Cardiac fibroblast (primary cell): ENCODE data around the gene NGFR.

Experiments used
- DNase-seq, 2 donors: peaks; one replicate each; pipeline versions ENCODE4 v3.0.0 to v3.0.0-alpha.2; 2010; ENCODE audit warnings: low read depth in 2 of 2
- H3K4me3 ChIP-seq, 2 donors: replicated peaks in 1 of 2; 1 replicate in 1 of 2; 2 replicates in 1 of 2; pipeline ENCODE4 v1.5.1; 2011; ENCODE audit warnings: low read depth in 2 of 2, low read length in 2 of 2, mild to moderate bottlenecking in 2 of 2, moderate library complexity in 1 of 2
- TF ChIP-seq, protein P1 (sequence below): IDR thresholded peaks from one replicate; pipeline ENCODE4 v1.5.1; 2011; ENCODE audit warnings: low read depth, mild to moderate bottlenecking, low read length, inconsistent platforms

Gene NGFR

DNA sequence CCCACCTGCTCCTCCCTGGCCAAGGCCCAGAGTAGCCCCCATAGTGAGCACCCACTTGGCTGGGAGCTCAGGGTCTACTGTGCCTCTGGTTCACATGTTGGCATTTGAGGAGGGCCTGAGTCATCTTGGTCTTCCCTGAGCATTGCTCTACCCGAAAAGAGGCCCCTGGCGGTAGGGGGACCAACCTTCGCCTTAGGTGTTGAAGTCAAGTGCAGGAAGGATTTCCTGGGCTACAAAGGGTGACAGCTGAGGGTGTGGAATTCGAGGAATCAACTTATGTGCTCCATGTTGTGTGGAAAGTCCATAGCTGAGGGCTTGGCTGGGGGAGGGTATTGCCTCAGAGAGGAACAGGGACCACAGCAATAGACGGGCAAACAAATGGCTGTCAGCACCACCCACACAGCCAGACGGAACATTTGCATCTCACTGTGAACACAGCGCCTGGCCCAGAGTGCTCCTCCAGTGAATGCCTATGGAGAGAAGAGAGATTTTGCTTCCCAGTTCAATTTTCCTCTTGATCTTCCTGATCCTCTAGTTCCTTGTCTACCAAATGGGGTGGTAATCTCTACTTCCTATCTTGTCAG lies 35.6 kb upstream of the NGFR start:
- no peak for DNase-seq

DNA sequence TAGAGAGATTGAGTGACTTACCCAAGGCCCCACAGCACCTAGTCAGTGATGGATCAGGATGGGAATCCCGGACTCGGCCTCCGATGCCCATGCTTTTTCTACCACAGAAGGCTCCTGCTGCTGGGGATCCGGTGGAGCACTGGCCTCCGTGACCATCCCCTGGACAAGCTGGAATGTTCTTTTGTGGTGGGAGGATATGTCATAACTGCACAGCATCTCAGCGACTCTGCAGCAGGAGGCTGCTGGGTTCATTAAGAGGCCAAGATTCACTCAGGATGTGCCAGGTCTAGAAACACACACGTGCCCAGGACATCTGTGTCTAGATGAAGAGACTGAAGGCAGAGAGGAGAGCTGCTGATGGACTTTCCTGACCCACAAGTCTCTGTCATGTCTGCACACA lies 34.7 kb upstream of the NGFR start:
- TF ChIP-seq, protein P1, sequence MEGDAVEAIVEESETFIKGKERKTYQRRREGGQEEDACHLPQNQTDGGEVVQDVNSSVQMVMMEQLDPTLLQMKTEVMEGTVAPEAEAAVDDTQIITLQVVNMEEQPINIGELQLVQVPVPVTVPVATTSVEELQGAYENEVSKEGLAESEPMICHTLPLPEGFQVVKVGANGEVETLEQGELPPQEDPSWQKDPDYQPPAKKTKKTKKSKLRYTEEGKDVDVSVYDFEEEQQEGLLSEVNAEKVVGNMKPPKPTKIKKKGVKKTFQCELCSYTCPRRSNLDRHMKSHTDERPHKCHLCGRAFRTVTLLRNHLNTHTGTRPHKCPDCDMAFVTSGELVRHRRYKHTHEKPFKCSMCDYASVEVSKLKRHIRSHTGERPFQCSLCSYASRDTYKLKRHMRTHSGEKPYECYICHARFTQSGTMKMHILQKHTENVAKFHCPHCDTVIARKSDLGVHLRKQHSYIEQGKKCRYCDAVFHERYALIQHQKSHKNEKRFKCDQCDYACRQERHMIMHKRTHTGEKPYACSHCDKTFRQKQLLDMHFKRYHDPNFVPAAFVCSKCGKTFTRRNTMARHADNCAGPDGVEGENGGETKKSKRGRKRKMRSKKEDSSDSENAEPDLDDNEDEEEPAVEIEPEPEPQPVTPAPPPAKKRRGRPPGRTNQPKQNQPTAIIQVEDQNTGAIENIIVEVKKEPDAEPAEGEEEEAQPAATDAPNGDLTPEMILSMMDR: no peak
- no peak overlapping the region for H3K4me3 ChIP-seq
- DNase-seq: no peak

More for the DNA sequence above, 35.6 kb upstream of the NGFR start:
- TF ChIP-seq, protein P1: no peak
- H3K4me3 ChIP-seq: no peak overlapping the region

DNA sequence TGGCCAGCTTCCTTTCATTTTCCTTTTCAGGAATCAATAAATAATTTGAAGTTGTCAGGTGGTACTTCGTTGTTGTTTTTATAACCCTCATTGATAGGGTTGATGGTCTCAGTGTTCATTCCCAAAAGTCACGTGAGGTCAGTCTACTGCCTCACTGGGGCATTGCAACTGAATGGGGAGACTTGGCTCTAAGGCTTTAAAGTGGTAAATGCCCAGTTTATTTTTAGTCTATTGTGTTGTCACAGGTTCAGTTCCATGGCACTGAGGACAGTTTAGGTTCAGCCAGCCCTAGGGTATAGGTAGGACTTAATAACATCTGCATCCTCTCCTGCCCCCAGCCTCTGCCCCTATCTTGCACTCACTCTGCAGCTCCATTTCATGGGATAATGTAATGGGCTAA lies 33.5 kb upstream of the NGFR start:
- H3K4me3 ChIP-seq: no peak overlapping the region
- TF ChIP-seq, protein P1: no peak
- DNase-seq: no peak

DNA sequence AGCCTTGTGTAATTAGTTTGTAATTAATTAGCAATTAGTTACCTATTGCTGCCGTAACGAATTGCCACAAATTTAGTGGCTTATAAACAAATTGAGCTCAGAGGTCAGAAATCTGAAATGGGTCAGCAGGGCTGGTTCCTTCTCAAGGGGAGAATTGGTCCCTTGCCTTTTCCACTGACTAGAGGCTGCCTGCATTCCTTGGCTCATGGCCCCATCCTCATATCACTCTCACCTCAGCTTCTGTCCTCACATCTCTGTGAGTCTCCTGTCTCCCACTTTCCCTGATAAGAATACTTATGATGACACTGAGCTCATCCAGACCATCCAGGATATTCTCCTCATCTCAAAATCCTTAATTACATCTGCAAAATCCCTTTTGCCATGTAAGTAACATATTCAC lies 31.0 kb upstream of the NGFR start:
- DNase-seq: no peak
- TF ChIP-seq, protein P1: no peak
- H3K4me3 ChIP-seq: no peak overlapping the region

DNA sequence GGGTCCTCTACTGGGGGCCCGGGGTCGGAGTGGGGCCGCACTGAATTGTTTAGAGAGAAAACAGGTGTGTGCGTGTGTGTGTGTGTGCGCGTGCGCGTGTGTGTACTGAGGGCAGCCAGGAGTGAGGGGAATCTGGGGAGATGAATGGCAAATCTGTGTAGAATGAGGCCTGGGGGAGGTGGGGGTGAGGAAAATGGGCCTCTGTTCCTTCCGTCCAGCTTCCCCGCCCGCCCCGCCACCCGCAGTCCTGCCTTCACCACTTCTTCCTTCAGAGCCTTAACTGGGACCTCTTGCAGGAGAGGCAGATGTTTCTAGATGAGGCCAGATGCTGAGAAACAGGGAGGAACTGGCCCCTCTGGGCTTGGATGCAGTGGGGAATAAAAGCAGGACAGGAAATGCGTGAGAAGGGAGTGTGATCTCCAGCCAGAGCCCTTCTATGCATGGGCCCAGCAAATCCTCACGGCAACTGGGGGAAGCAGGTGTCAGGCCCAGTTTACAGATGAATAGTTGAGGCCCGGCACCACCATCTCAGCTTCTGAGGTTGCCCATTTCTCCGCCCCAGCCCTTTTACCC lies 29.7 kb upstream of the NGFR start:
- no peak overlapping the region for H3K4me3 ChIP-seq
- DNase-seq: no peak
- TF ChIP-seq, protein P1: no peak

DNA sequence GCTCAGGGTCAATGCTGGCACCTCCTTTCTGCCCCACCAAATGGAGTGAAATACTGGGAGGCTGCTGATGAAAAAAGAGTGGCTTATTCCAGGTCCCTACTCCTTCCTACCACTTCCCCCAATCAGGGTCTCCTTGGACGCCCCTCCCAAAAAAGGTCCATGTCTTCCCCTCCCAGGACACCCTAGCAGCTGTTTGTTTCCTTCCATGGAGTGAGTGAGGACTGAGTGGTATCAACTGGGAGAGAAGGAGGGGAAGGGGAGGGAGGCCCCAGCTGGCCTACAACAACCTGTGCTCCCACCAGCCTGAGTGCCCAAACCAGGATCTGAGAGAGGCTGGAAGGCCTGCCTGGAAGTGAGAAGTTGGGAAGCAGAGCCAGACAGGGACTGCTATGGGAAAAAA lies 28.7 kb upstream of the NGFR start:
- no peak overlapping the region for H3K4me3 ChIP-seq
- TF ChIP-seq, protein P1: no peak
- DNase-seq: no peak

DNA sequence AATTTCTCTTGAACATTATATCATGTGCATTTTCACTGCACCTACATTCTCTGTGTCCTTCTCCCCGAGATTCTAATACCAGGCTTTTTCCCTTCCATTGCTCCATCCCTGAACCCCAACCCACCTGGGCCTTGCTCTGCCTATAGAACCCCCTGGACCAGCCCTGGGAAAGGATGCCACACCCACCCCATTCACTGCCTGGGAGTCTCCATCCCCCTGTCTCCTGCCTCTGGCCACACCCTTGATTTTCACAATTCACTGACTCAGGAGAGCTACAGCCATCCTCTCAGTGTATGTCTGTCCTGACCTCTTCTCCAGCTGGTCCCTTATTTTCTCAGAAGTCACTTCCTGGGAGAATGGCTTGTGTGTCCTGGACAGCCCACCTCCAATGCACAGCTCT lies 27.9 kb upstream of the NGFR start:
- no peak overlapping the region for H3K4me3 ChIP-seq
- no peak for DNase-seq
- TF ChIP-seq, protein P1: no peak
